ENCODE measurements around the gene LCN2.
"Not testable (repeated sequence)": the region's sequence is repeated elsewhere in the genome, so short reads cannot be mapped to it uniquely, and the experiment has no call there.

LCN2 gene

GRCh38 chr9:128128836-128129590 lies 20.2 kb upstream of the LCN2 start:
- DNase-seq (ENCODE audit: low read depth) = no peak

GRCh38 chr9:128129976-128130590 lies 19.2 kb upstream of the LCN2 start:
- not testable (repeated sequence) for DNase-seq (ENCODE audit: low read depth)

DNA sequence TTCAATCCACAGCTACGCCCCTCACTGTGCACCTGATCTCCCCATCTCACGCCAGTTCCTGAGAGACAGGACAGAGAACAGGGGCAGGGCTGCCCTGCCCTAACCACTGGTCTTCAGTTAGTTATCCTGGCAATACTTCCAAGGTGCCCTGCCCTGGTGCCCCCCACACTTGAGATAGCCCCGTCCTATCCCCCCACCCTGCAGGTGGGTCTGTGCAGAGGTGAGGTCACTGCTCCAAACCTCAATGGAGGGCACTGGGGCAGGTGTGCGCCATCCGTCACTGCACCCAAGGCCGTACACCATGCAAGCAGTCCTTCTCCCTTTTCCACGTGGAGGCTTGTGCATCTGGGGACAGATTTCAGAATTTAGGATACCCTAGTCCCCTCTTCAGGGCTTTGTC lies 18.6 kb upstream of the LCN2 start:
- not testable (repeated sequence) for DNase-seq (ENCODE audit: low read depth)

DNA sequence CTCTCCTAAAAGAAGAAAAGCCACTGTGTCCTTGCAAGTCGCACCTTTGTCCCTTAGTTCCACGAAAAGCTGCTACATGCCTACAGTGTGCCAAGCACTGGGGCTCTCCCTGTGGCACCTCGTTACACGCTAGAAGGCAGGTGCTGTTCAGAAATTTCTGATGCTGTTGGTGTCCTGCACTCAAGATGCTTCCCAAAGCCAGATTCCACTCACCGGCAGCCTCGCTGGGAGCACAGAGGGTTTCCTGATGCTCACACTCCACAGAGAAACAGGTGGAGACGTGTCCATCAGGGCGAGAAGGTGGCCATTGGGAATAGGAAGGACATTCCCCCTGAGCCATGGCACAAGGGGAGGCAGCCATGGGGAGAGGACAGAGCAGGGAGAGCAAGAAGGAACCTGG lies 17.9 kb upstream of the LCN2 start:
- DNase-seq (ENCODE audit: low read depth) = not testable (repeated sequence)

DNA sequence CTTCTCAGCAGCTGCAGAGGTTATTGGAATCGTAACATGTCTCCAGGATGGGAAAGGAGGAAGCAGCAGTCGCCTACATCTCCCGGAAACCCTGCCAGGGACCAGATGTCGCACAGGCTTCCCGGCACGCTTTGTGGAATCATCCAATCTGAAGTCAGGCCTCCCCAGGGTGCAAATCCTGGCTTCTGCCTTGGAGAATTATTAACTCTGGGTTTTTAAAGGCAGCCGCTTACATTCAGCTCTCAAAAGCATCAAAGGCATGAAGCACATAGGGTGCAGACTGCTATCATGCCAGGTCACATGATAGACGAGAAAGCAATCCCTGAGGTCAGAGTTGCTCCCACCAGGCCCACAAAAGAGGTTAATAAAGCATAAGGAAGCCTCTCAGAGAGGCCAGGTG lies 17.1 kb upstream of the LCN2 start:
- DNase-seq (ENCODE audit: low read depth) = not testable (repeated sequence)

DNA sequence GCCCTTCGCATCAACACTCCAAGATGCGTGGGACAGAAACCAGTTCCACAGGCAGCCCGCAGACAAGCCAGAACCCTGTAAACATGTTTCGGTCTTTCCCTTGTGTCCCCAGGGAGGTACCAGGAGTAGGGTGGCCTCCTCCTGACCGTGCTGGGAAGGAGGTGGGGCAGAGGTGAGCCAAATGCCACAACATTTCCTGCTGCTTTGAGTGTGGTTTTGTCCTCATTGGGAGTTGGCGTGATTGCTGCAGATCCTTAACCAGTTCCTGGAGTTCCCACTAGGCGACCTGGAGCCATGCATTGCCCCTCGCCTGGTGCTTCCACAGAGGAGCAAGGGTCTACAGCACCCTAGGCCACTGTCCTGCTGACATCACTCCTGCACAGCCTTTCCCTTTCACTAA lies 13.7 kb upstream of the LCN2 start:
- DNase-seq (ENCODE audit: low read depth) = not testable (repeated sequence)

- peak; percentile 77 for DNase-seq (ENCODE audit: low read depth)
Observed at GRCh38 chr9:128136816-128137793, 12.1 kb upstream of the LCN2 start.

DNA sequence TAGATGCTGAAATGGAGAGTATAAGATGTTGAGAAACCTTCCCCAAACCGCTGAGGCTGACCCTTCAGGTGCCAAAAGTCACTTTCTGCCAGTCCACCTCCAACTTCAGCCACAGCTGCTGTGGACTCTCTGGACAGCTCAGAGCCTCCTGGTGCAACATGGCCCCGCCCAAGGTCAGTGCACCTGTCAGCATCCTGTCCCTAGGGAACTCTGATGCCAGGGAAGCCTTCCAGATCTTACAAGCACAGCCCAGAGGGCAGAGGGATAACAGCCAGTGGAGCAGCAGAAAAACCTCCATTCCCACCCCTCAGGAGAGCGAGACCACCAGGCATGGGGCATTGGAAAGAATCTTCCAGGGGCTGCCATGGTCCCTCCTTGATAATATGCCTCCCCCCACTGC lies 11.3 kb upstream of the LCN2 start:
- no peak for DNase-seq (ENCODE audit: low read depth)

DNA sequence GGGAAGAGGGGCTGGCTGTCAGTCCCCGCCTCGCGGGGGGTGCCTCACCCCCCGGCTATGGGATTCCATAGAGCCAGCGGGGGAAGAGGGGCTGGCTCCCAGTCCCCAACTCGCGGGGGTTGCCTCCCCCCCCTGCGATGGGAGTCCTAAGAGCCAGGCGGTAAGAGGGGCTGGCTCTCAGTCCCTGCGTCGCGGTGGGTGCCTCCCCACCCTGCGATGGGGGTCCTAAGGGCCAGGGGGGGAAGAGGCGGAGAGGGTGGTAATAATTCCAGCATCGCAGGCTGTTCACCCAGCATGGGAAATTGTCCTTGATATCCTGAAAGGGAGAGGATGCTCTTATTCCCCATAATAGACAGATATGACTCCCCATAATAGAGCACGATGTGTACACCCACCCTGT lies 9.6 kb upstream of the LCN2 start:
- DNase-seq (ENCODE audit: low read depth) = no peak

- no peak for DNase-seq (ENCODE audit: low read depth)
Observed at GRCh38 chr9:128141604-128142003, 7.6 kb upstream of the LCN2 start.

DNA sequence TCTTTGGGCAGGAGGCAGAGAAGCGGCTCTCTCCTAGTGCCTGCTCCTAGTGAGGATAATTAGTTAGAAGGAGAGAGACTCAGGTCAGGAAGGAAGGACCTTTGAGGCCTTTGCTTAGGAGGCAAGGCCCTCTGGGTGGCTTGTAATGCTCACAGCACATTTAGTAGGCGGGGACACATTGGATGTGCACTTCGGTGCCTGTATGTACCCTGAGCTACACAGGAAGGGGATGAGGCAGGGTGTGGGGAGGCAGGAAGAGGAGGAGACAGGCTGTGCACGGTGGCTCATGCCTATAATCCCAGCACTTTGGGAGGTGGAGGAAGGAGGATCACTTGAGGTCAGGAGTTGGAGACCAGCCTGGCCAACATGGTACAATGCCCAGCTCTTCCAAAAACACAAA lies 7.2 kb upstream of the LCN2 start:
- DNase-seq (ENCODE audit: low read depth) = no peak

GRCh38 chr9:128142596-128142995 lies 6.7 kb upstream of the LCN2 start:
- no peak for DNase-seq (ENCODE audit: low read depth)

DNA sequence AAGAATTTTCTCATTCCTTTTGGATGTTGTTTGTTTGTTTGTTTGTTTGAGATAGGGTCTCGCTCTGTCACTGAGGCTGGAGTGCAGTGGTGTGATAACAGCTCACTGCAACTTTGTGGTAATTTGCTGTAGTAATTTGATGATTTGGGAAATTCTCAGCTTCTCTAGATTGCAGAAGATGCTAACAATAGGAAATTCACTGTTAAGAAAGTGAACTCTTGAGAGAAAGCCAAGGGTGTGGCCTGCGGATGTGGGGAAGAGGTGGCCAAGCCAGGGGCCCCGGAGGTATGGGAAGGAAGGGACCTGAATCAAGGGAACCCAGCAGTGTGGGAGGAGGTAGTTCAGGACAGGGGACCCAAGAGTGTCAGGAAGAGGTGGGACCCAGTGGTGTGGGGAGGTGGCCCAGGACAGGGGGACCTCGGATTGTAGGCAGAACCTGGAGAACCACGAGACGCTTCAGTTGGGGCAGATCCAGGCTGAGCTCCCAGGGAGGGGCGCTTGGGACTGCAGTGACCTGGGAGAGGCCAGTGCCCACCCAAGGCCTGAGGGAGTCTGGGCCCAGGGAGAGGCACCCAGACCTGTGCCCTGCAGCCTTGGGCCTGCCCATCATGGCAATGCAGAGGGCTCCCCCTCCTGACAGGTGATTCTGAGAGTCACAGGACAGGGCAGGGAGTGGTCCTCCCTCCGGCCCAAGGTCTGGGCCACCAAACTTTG lies 5.6 kb upstream of the LCN2 start:
- no peak for DNase-seq (ENCODE audit: low read depth)

- no peak for DNase-seq (ENCODE audit: low read depth)
Observed at GRCh38 chr9:128144239-128145181, 4.7 kb upstream of the LCN2 start.

DNA sequence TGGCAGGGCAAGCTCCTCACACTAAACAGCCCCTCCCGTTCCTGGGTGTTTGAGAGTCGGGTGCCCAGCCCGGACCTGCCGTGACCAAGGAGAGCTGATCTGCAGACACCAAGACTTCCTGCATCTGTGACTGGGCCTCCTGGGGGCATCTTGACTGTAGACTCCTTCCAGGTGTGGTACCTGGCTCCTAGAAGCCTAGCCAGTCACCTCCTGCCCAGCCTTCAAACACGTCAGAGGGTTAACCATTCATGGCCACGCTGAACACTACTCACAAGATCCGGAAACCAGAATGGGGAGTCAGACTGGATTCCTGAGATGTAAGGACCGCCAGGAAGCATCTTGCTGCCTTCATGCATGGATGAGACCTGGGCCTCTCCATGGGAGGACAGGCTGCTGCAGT lies 3.7 kb upstream of the LCN2 start:
- DNase-seq (ENCODE audit: low read depth) = no peak

DNA sequence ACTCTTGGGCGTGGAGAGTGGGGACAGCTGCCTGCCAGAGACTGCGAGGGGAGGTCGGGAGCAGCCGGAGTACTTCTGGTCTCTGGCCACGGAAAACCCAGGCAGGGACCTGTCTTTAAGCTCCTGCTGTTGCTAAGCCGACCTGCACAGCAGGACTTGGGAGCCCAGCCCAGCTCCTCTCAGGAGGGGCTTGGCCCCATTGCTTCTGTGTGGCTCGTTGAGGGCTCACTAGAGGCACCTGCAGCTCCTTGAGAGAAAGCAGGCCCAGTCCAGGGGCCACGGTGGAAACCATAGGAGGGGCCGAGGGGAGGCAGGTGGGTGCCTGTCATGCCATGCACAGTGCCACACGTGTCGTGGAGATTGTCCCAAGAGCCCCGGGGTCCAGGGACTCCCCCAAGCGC lies 3.3 kb upstream of the LCN2 start:
- DNase-seq (ENCODE audit: low read depth) = no peak

GRCh38 chr9:128146591-128147120 lies 2.6 kb upstream of the LCN2 start:
- DNase-seq (ENCODE audit: low read depth) = no peak

GRCh38 chr9:128148509-128149000 lies 698 bp upstream of the LCN2 start:
- DNase-seq (ENCODE audit: low read depth) = no peak

GRCh38 chr9:128149951-128150593 lies 819 bp downstream of the LCN2 start:
- no peak for DNase-seq (ENCODE audit: low read depth)
